Upper lobe of left lung (tissue), 6 donors: ENCODE results near the gene HOXC13. TPM values are rescaled to one million over a fixed set of nuclear protein-coding genes. Genes with fewer than 3 reads are reported as not detected.

Source experiments
- ATAC-seq, 2 donors: fragments of 200-7000 bp; cut with Tn5 transposase; one replicate each; pipeline ENCODE4 v1.9.1; 2022; ENCODE audit warnings: mild to moderate bottlenecking in 2 of 2, moderate library complexity in 2 of 2; ENCODE audit not compliant: low FRiP score in 2 of 2
- DNase-seq, 2 donors: peaks; one replicate each; pipeline ENCODE4 v3.0.0-alpha.2; 2019 to 2020
- H3K27ac ChIP-seq, 4 donors: fragments of 200-600 bp; sonication (generic); one replicate each; pipeline ENCODE4 v1.5.1; 2016 to 2019
- H3K27me3 ChIP-seq, 4 donors: fragments of 200-600 bp; sonication (generic); one replicate each; pipeline ENCODE4 v1.5.1; 2017 to 2019
- H3K36me3 ChIP-seq, 4 donors: fragments of 200-600 bp; sonication (generic); one replicate each; pipeline ENCODE4 v1.5.1; 2016 to 2019
- H3K4me1 ChIP-seq, 4 donors: fragments of 200-600 bp; sonication (generic); one replicate each; pipeline ENCODE4 v1.5.1; 2018 to 2019
- H3K4me3 ChIP-seq, 4 donors: fragments of 200-600 bp; sonication (generic); one replicate each; pipeline ENCODE4 v1.5.1; 2017 to 2019; ENCODE audit warnings: mild to moderate bottlenecking in 2 of 4, moderate library complexity in 1 of 4
- H3K9me3 ChIP-seq, 4 donors: fragments of 200-600 bp; sonication (generic); one replicate each; pipeline ENCODE4 v1.5.1; 2018 to 2019
- CTCF ChIP-seq, 6 experiments: fragments of 450-650 bp in 4 of 6; fragments of 200-600 bp in 2 of 6; sonication (generic) in 2 of 6; IDR thresholded peaks; one replicate each; pipeline ENCODE4 v1.5.1; 2016 to 2019; ENCODE audit warnings: antibody characterized with exemption in 6 of 6
- EP300 ChIP-seq, 4 donors: sonication (generic); formaldehyde crosslinking; IDR thresholded peaks; one replicate each; pipeline ENCODE4 v1.5.1; 2017; ENCODE audit warnings: antibody characterized with exemption in 4 of 4, control low read depth in 2 of 4
- POLR2A ChIP-seq, 4 donors: fragments of 450-650 bp; IDR thresholded peaks; one replicate each; pipeline ENCODE4 v1.5.1; 2016 to 2017; ENCODE audit warnings: antibody characterized with exemption in 4 of 4, mild to moderate bottlenecking in 2 of 4
- POLR2AphosphoS5 ChIP-seq, 2 donors: sonication (generic); formaldehyde crosslinking; IDR thresholded peaks; one replicate each; pipeline ENCODE4 v1.5.1; 2017; ENCODE audit warnings: antibody characterized with exemption in 2 of 2
- WGBS, 2 donors: methylation state at CpG; one replicate each; pipeline ENCODE4 v1.1.5; 2017 to 2018; 5-methylcytosine and 5-hydroxymethylcytosine counted together
- small RNA-seq, 4 donors: library from RNA; depleted of rRNA; stranded (forward); fragments of <200 nt; gene quantifications; one replicate each; pipeline ENCODE3, GENCODE V24; 2016
- total RNA-seq, 6 donors: library from RNA; depleted of rRNA in 4 of 6; stranded (reverse); fragments of >200 nt in 4 of 6; gene quantifications; one replicate each; pipeline versions ENCODE4 v1.1.0 to v1.2.1, GENCODE V29; 2016 to 2021
- donor health status: DM: no; HTN: no; CAD: no; lungs with moderate emphysema.
- donor health status: DM: no; HTN: yes; CAD: no; lungs with severe emphysema.

The HOXC13 gene
- total RNA-seq, 6 donors from 2014 or later = not detected

GRCh38 chr12:53995002-53995377 lies 56.4 kb downstream of the HOXC13 start:
- Histone ChIP-seq H3K27ac (no peak overlapping the region), H3K36me3 (no peaks in the 10 kb centered on the region), H3K4me1 (peaks cover 22 to 40% (median 32%) of the 10 kb centered on the region in 4 donors), H3K27me3 (peaks cover 2 to 91% (median 57%) of the 10 kb centered on the region in 4 donors), H3K4me3 (peak overlapping the region in 3 of 4 donors; percentile 44 to 62 (median 48)), H3K9me3 (no peaks in the 10 kb centered on the region)
- TF ChIP-seq CTCF (IDR thresholded peaks at IDR 0.05) (no peak), EP300 (IDR thresholded peaks at IDR 0.05) (no peak), POLR2A (IDR thresholded peaks at IDR 0.05) (no peak), POLR2AphosphoS5 (IDR thresholded peaks at IDR 0.05) (no peak)
- DNase-seq (no peak), ATAC-seq (no peak)
- WGBS, 2 donors = 4% methylated on average over 14 to 17 of the region's 17 CpGs

- H3K36me3 ChIP-seq = no peaks in the 10 kb centered on the region
- peak overlapping the region; percentile 16 to 62 (median 46) for H3K4me3 ChIP-seq
- no peak overlapping the region for H3K27ac ChIP-seq
- no peaks in the 10 kb centered on the region for H3K9me3 ChIP-seq
- peak in 1 of 2 donors; percentile 74 for ATAC-seq
- TF ChIP-seq CTCF (IDR thresholded peaks at IDR 0.05) (no peak), EP300 (IDR thresholded peaks at IDR 0.05) (no peak), POLR2A (IDR thresholded peaks at IDR 0.05) (no peak)
- WGBS, 2 donors = 0 to 3% methylated on average over 32 to 37 of the region's 48 CpGs
- peaks cover 27 to 46% (median 38%) of the 10 kb centered on the region in 4 donors for H3K4me1 ChIP-seq
- DNase-seq = peak in 1 of 2 donors; percentile 86
- peaks cover 2 to 95% (median 60%) of the 10 kb centered on the region in 4 donors for H3K27me3 ChIP-seq
Measured at GRCh38 chr12:53995378-53996239, 57.0 kb downstream of the HOXC13 start.

Small RNA genes within 50 kb of the gene (small RNA-seq; reads per million reads assigned to genes)
- gene AC012531.3 = 0 reads per million in 4 donors
- gene AC012531.4 = 0 reads per million in 4 donors
- gene MIR196A2 = 0.12 to 4.6 (median 0.67) reads per million in 4 donors
- gene RF01905 = 0 reads per million in 4 donors
- 0 reads per million in 4 donors for gene RF01906

Other genes with a start within 250 kb of the HOXC13 start
- gene CALCOCO1, start 211.4 kb upstream of the HOXC13 start, total RNA-seq = 100 to 1,000 TPM; 147 to 605 (median 204) TPM
- gene CISTR, start 186.9 kb upstream of the HOXC13 start, total RNA-seq = not detected
- not detected for gene HOXC12, start 16.1 kb downstream of the HOXC13 start, total RNA-seq
- not detected for gene HOXC11, start 34.3 kb downstream of the HOXC13 start, total RNA-seq
- gene HOTAIR, start 36.1 kb downstream of the HOXC13 start, total RNA-seq = not detected
- not detected for gene HOXC10, start 46.3 kb downstream of the HOXC13 start, total RNA-seq
- gene HOXC9, start 61.3 kb downstream of the HOXC13 start, total RNA-seq = under 1 TPM in 2 of 6 donors, not detected in 4; 0.17 to 0.23 TPM
- not detected for gene HOXC8, start 70.2 kb downstream of the HOXC13 start, total RNA-seq
- gene HOXC6, start 89.6 kb downstream of the HOXC13 start, total RNA-seq = under 1 TPM in 2 of 6 donors, not detected in 4; 0.40 to 0.92 TPM
- under 1 TPM in 3 of 6 donors, not detected in 3; 0.11 to 0.22 (median 0.17) TPM for gene HOXC5, start 94.2 kb downstream of the HOXC13 start, total RNA-seq
- 1 to 10 TPM in 1 of 6 donors, under 1 TPM in 2, not detected in 3; 0.40 to 1.0 (median 0.59) TPM for gene HOXC4, start 115.0 kb downstream of the HOXC13 start, total RNA-seq